ENCODE data around the gene KCNMA1. TPM values are rescaled to one million over a fixed set of nuclear protein-coding genes. Genes with fewer than 3 reads are reported as not detected.

The KCNMA1 gene
- total and polyA plus RNA-seq, 9 of the 15 experiments (the other 6 are each of a cell fraction or from before 2014, with no cell fraction given), result 0.01 to 0.95 (median 0.15) TPM; not detected in 4

DNA sequence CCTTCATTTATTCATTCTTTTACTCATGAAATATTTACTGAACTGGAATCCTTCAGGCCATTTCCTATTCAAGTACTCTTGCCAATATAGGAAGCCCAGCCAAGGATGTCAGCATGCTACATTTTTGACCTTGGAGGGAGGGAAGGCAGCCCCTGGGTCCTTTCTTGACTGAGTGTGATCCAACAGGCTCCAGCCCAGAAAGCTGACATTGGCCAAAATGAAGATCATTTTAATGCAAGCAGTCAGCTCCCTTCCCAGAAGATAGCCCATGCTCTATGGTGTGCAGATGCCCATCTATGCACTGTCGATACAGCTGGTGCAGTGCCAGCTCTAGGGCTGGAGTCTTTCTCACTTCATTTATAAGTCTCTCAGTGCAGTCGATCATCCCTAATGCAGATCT, 646.0 kb downstream of the KCNMA1 start:
- no peak overlapping the region for H3K9ac ChIP-seq (ENCODE audit: insufficient read depth in 1 of 2, low read depth in 2 of 2, low read length in 2 of 2)
- intact Hi-C loops (cut with micrococcal nuclease) (no loop called here), in situ Hi-C loops (cut with MboI) (no loop called here)
- ChIA-PET CTCF (ENCODE audit: low intra/inter-chr PET ratio) (no interaction called here), POLR2A (interaction anchor here (0.7 kb wide), 1 partner anchor 8 kb away, joined by 3 read pairs; no protein-coding TSS in a partner anchor)
- no peak overlapping the region for H2AFZ ChIP-seq (ENCODE audit: low read depth, low read length)
- H3K4me2 ChIP-seq (ENCODE audit: insufficient read depth, low read length), result no peak overlapping the region
- DNase-seq (ENCODE audit: extremely low read depth in 1 of 4, low spot score in 3 of 4) (no peak), ATAC-seq (no peak), FAIRE-seq (no peak)
- H3K9me1 ChIP-seq (ENCODE audit: control insufficient read depth, insufficient read depth, low read length), result no peaks in the 10 kb centered on the region
- H3K36me3 ChIP-seq (ENCODE audit: control insufficient read depth, insufficient read depth, low read length), result no peaks in the 10 kb centered on the region
- no peak overlapping the region for H3K4me3 ChIP-seq
- H3K27me3 ChIP-seq (ENCODE audit: control insufficient read depth in 2 of 2, insufficient read depth in 2 of 2, low read length in 2 of 2), result peaks cover 0 to 4% of the 10 kb centered on the region in 2 experiments; a peak in 1 of 5 replicates
- no peaks in the 10 kb centered on the region for H3K9me3 ChIP-seq (replicated peaks; ENCODE audit: control insufficient read depth, insufficient read depth, low read depth, low read length)
- H3K4me1 ChIP-seq (replicated peaks in 1 of 2; ENCODE audit: control insufficient read depth in 2 of 2, insufficient read depth in 2 of 2, low read length in 2 of 2), result no peaks in the 10 kb centered on the region
- H4K20me1 ChIP-seq (replicated peaks; ENCODE audit: control insufficient read depth, insufficient read depth, low read length), result no peaks in the 10 kb centered on the region
- WGBS (ENCODE audit: insufficient coverage, low coverage, missing lambda C conversion rate), result 0% methylated on average over 2 of the region's 2 CpGs
- H3K79me2 ChIP-seq (ENCODE audit: control insufficient read depth, insufficient read depth, low read length), result no peaks in the 10 kb centered on the region
- H3K27ac ChIP-seq (ENCODE audit: extremely low read depth, low read depth, low read length), result no peak overlapping the region
- no TSS peak for BruUV-seq (replicated peaks)
- TF ChIP-seq GTF2F1 (IDR thresholded peaks at IDR 0.05; ENCODE audit: low read depth, low read length), result no peak
- TF ChIP-seq NR2C1 (IDR thresholded peaks at IDR 0.05), result no peak
- TF ChIP-seq NR2C1 (tag; IDR thresholded peaks at IDR 0.05), result no peak
- TF ChIP-seq STAG1 (CRISPR knock-in tag; IDR thresholded peaks at IDR 0.05; ENCODE audit: borderline replicate concordance), result no peak
- no peak for TF ChIP-seq NEUROD1 (IDR thresholded peaks at IDR 0.05; ENCODE audit: borderline replicate concordance, low read depth, low read length, partially characterized antibody)
- TF ChIP-seq SMARCA4 (IDR thresholded peaks at IDR 0.05), result no peak
- TF ChIP-seq DIDO1 (tag; IDR thresholded peaks at IDR 0.05; ENCODE audit: low read depth), result no peak
- no peak for TF ChIP-seq SMAD4 (CRISPR knock-in tag; conservative IDR thresholded peaks at IDR 0.05)
- TF ChIP-seq, protein P1, sequence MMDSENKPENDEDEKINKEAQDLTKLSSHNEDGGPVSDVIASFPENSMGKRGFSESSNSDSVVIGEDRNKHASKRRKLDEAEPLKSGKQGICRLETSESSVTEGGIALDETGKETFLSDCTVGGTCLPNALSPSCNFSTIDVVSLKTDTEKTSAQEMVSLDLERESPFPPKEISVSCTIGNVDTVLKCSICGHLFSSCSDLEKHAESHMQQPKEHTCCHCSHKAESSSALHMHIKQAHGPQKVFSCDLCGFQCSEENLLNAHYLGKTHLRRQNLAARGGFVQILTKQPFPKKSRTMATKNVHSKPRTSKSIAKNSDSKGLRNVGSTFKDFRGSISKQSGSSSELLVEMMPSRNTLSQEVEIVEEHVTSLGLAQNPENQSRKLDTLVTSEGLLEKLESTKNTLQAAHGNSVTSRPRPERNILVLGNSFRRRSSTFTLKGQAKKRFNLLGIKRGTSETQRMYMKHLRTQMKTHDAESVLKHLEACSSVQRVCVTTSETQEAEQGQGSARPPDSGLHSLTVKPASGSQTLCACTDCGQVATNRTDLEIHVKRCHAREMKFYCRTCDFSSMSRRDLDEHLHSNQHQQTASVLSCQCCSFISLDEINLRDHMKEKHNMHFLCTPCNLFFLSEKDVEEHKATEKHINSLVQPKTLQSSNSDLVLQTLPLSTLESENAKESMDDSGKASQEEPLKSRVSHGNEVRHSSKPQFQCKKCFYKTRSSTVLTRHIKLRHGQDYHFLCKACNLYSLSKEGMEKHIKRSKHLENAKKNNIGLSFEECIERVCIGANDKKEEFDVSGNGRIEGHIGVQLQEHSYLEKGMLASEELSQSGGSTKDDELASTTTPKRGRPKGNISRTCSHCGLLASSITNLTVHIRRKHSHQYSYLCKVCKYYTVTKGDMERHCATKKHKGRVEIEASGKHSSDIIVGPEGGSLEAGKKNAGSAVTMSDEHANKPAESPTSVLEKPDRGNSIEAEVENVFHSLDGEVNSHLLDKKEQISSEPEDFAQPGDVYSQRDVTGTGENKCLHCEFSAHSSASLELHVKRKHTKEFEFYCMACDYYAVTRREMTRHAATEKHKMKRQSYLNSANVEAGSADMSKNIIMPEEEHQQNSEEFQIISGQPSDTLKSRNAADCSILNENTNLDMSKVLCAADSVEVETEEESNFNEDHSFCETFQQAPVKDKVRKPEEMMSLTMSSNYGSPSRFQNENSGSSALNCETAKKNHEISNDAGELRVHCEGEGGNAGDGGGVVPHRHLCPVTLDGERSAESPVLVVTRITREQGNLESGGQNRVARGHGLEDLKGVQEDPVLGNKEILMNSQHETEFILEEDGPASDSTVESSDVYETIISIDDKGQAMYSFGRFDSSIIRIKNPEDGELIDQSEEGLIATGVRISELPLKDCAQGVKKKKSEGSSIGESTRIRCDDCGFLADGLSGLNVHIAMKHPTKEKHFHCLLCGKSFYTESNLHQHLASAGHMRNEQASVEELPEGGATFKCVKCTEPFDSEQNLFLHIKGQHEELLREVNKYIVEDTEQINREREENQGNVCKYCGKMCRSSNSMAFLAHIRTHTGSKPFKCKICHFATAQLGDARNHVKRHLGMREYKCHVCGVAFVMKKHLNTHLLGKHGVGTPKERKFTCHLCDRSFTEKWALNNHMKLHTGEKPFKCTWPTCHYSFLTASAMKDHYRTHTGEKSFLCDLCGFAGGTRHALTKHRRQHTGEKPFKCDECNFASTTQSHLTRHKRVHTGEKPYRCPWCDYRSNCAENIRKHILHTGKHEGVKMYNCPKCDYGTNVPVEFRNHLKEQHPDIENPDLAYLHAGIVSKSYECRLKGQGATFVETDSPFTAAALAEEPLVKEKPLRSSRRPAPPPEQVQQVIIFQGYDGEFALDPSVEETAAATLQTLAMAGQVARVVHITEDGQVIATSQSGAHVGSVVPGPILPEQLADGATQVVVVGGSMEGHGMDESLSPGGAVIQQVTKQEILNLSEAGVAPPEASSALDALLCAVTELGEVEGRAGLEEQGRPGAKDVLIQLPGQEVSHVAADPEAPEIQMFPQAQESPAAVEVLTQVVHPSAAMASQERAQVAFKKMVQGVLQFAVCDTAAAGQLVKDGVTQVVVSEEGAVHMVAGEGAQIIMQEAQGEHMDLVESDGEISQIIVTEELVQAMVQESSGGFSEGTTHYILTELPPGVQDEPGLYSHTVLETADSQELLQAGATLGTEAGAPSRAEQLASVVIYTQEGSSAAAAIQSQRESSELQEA (IDR thresholded peaks at IDR 0.05; ENCODE audit: low read depth), result no peak
- TF ChIP-seq BACH1 (tag; IDR thresholded peaks at IDR 0.05), result no peak
- TF ChIP-seq, protein P2, sequence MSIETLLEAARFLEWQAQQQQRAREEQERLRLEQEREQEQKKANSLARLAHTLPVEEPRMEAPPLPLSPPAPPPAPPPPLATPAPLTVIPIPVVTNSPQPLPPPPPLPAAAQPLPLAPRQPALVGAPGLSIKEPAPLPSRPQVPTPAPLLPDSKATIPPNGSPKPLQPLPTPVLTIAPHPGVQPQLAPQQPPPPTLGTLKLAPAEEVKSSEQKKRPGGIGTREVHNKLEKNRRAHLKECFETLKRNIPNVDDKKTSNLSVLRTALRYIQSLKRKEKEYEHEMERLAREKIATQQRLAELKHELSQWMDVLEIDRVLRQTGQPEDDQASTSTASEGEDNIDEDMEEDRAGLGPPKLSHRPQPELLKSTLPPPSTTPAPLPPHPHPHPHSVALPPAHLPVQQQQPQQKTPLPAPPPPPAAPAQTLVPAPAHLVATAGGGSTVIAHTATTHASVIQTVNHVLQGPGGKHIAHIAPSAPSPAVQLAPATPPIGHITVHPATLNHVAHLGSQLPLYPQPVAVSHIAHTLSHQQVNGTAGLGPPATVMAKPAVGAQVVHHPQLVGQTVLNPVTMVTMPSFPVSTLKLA (conservative IDR thresholded peaks at IDR 0.05), result no peak
- TF ChIP-seq, protein P3, sequence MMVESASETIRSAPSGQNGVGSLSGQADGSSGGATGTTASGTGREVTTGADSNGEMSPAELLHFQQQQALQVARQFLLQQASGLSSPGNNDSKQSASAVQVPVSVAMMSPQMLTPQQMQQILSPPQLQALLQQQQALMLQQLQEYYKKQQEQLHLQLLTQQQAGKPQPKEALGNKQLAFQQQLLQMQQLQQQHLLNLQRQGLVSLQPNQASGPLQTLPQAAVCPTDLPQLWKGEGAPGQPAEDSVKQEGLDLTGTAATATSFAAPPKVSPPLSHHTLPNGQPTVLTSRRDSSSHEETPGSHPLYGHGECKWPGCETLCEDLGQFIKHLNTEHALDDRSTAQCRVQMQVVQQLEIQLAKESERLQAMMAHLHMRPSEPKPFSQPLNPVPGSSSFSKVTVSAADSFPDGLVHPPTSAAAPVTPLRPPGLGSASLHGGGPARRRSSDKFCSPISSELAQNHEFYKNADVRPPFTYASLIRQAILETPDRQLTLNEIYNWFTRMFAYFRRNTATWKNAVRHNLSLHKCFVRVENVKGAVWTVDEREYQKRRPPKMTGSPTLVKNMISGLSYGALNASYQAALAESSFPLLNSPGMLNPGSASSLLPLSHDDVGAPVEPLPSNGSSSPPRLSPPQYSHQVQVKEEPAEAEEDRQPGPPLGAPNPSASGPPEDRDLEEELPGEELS (CRISPR knock-in tag; IDR thresholded peaks at IDR 0.05; ENCODE audit: borderline replicate concordance), result no peak
